ENCODE measurements around the gene TENM4.

The TENM4 gene

DNA sequence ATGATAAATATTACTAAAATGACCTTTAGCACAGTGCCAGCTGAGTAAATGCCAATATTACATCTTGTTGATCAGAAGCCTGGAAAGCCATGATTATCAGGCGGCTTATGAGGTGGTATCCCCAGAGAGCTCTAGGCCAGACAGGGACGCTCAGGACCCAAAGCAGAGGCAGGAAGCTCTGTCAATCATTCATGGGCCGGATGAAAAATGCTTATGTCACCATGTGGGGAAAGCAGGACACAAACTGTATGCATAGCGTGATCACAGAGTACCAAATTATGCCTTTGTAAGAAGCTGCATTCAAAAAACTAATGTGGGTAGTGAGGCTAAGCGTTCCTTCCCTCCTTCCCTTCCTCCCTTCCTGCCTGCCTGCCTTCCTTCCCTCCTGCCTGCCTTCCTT, 82.6 kb downstream of the TENM4 start (continued):
- TF ChIP-seq, protein P1, sequence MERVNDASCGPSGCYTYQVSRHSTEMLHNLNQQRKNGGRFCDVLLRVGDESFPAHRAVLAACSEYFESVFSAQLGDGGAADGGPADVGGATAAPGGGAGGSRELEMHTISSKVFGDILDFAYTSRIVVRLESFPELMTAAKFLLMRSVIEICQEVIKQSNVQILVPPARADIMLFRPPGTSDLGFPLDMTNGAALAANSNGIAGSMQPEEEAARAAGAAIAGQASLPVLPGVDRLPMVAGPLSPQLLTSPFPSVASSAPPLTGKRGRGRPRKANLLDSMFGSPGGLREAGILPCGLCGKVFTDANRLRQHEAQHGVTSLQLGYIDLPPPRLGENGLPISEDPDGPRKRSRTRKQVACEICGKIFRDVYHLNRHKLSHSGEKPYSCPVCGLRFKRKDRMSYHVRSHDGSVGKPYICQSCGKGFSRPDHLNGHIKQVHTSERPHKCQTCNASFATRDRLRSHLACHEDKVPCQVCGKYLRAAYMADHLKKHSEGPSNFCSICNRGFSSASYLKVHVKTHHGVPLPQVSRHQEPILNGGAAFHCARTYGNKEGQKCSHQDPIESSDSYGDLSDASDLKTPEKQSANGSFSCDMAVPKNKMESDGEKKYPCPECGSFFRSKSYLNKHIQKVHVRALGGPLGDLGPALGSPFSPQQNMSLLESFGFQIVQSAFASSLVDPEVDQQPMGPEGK (CRISPR knock-in tag; IDR thresholded peaks at IDR 0.05; ENCODE audit: borderline replicate concordance) = no peak

DNA sequence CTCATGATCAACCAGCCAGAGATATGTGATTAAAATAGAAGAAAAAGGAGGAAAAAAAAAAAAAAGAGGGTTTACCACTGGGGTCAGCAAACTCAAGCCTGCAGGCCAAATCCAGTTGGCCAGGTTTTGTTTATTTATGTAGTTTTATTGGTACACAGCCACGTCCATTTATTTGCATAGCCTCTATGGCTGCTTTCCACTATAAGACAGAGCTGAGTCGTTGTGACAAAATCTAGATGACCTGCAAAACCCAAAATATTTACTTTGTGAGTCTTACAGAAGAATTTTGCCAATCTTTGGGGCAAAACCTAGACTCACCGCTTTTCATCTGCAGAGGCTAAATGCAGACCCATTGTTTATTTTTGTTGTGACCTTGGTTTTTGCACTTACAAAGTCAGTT, 87.1 kb downstream of the TENM4 start:
- no peak for ATAC-seq
- TF ChIP-seq ZC3H10 (CRISPR knock-in tag; IDR thresholded peaks at IDR 0.05) (no peak), BACH2 (CRISPR knock-in tag; IDR thresholded peaks at IDR 0.05; ENCODE audit: borderline replicate concordance) (no peak), ZNF70 (CRISPR knock-in tag; IDR thresholded peaks at IDR 0.05) (no peak), RARB (CRISPR knock-in tag; IDR thresholded peaks at IDR 0.05) (no peak), ISL1 (CRISPR knock-in tag; IDR thresholded peaks at IDR 0.05) (no peak), TOX (CRISPR knock-in tag; IDR thresholded peaks at IDR 0.05; ENCODE audit: borderline replicate concordance) (no peak), CSDC2 (CRISPR knock-in tag; IDR thresholded peaks at IDR 0.05) (no peak), ZFP30 (CRISPR knock-in tag; IDR thresholded peaks at IDR 0.05) (no peak), ZNF565 (CRISPR knock-in tag; conservative IDR thresholded peaks at IDR 0.05; ENCODE audit: low read depth) (no peak), ZFP3 (CRISPR knock-in tag; IDR thresholded peaks at IDR 0.05) (no peak), ESRRG (CRISPR knock-in tag; IDR thresholded peaks at IDR 0.05) (no peak), ARNTL (CRISPR knock-in tag; IDR thresholded peaks at IDR 0.05; ENCODE audit: borderline replicate concordance, low read depth) (no peak)
- TF ChIP-seq, protein P2, sequence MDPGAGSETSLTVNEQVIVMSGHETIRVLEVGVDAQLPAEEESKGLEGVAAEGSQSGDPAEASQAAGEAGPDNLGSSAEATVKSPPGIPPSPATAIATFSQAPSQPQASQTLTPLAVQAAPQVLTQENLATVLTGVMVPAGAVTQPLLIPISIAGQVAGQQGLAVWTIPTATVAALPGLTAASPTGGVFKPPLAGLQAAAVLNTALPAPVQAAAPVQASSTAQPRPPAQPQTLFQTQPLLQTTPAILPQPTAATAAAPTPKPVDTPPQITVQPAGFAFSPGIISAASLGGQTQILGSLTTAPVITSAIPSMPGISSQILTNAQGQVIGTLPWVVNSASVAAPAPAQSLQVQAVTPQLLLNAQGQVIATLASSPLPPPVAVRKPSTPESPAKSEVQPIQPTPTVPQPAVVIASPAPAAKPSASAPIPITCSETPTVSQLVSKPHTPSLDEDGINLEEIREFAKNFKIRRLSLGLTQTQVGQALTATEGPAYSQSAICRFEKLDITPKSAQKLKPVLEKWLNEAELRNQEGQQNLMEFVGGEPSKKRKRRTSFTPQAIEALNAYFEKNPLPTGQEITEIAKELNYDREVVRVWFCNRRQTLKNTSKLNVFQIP (CRISPR knock-in tag; IDR thresholded peaks at IDR 0.05; ENCODE audit: borderline replicate concordance, low read depth) = no peak

DNA sequence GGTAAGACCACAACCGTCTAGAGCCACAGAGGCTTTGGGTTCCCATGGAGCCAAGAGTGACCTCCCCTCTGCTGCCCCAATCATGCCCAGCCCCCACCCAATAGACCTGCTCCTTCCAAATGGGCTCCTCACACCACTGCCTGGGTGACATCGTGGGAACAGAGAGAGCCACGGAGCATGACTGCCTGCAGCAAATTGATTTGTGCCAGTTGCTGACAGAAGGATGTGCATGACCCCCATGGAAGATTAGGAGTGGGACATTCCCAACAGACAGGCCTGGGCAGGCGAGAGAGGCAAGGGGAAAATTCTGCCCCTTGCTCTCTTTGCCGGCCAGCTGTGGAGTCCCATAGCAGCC, 88.5 kb downstream of the TENM4 start:
- TF ChIP-seq, protein P2 (CRISPR knock-in tag; IDR thresholded peaks at IDR 0.05; ENCODE audit: borderline replicate concordance, low read depth) = no peak
- TF ChIP-seq BACH2 (CRISPR knock-in tag; IDR thresholded peaks at IDR 0.05; ENCODE audit: borderline replicate concordance) = no peak
- TF ChIP-seq, protein P3, sequence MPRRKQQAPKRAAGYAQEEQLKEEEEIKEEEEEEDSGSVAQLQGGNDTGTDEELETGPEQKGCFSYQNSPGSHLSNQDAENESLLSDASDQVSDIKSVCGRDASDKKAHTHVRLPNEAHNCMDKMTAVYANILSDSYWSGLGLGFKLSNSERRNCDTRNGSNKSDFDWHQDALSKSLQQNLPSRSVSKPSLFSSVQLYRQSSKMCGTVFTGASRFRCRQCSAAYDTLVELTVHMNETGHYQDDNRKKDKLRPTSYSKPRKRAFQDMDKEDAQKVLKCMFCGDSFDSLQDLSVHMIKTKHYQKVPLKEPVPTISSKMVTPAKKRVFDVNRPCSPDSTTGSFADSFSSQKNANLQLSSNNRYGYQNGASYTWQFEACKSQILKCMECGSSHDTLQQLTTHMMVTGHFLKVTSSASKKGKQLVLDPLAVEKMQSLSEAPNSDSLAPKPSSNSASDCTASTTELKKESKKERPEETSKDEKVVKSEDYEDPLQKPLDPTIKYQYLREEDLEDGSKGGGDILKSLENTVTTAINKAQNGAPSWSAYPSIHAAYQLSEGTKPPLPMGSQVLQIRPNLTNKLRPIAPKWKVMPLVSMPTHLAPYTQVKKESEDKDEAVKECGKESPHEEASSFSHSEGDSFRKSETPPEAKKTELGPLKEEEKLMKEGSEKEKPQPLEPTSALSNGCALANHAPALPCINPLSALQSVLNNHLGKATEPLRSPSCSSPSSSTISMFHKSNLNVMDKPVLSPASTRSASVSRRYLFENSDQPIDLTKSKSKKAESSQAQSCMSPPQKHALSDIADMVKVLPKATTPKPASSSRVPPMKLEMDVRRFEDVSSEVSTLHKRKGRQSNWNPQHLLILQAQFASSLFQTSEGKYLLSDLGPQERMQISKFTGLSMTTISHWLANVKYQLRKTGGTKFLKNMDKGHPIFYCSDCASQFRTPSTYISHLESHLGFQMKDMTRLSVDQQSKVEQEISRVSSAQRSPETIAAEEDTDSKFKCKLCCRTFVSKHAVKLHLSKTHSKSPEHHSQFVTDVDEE (CRISPR knock-in tag; IDR thresholded peaks at IDR 0.05) = no peak
- no peak for TF ChIP-seq ZFP3 (CRISPR knock-in tag; IDR thresholded peaks at IDR 0.05)
- no peak for TF ChIP-seq SNAI2 (CRISPR knock-in tag; IDR thresholded peaks at IDR 0.05)
- TF ChIP-seq OSR1 (CRISPR knock-in tag; IDR thresholded peaks at IDR 0.05) = no peak
- no peak for TF ChIP-seq ARNTL (CRISPR knock-in tag; IDR thresholded peaks at IDR 0.05; ENCODE audit: borderline replicate concordance, low read depth)
- TF ChIP-seq ZNF8 (CRISPR knock-in tag; IDR thresholded peaks at IDR 0.05) = no peak
- no peak for TF ChIP-seq ESRRG (CRISPR knock-in tag; IDR thresholded peaks at IDR 0.05)
- no peak for TF ChIP-seq GLIS3 (CRISPR knock-in tag; IDR thresholded peaks at IDR 0.05)
- TF ChIP-seq TCF4 (CRISPR knock-in tag; IDR thresholded peaks at IDR 0.05; ENCODE audit: borderline replicate concordance) = no peak
- TF ChIP-seq ZFP30 (CRISPR knock-in tag; IDR thresholded peaks at IDR 0.05) = no peak
- TF ChIP-seq ISL1 (CRISPR knock-in tag; IDR thresholded peaks at IDR 0.05) = no peak
- no peak for ATAC-seq

DNA sequence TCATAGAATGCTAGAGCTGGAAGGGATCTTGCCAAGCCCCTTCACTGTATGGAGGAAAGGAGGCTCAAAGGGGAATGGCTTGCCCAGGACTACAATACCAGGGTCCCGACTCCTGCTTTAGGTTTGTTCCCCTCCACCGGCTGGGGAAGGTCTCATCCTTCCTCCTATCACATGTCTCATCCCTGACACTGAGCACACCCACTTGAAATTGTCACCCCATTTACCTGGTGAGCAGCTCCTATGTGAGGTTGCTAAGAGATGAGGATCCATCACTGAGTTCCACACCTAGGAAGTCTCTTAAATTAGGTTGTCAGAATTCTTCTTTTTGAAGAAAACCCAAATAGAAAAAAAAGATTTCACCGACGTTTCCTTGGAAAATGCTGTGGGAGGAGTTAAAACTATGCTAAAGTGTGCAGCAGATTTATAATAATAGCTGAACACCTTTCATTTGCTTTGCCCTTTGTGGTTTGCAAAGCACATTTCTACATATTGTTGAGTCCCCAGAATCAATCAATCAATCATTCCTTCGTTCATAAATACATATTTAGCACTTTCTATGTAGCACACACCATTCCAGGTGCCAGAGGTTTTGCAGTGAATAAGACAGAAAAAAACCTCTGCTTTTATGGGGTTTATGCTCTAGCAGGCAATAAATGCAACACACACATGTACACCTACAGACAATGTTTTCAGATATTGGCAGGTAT, 91.7 kb downstream of the TENM4 start:
- TF ChIP-seq PPARA (CRISPR knock-in tag; IDR thresholded peaks at IDR 0.05; ENCODE audit: borderline replicate concordance) (no peak), ESRRG (CRISPR knock-in tag; IDR thresholded peaks at IDR 0.05) (no peak), ZFP30 (CRISPR knock-in tag; IDR thresholded peaks at IDR 0.05) (no peak)
- no peak for ATAC-seq
